ENCODE results near the gene DACH2. TPM values are rescaled to one million over a fixed set of nuclear protein-coding genes. Genes with fewer than 3 reads are reported as not detected.
A peak's percentile ranks its signal among the peaks of the same experiment; 100 is the strongest.

The DACH2 gene
- polyA plus RNA-seq, 1 donor = 1.6 TPM

DNA sequence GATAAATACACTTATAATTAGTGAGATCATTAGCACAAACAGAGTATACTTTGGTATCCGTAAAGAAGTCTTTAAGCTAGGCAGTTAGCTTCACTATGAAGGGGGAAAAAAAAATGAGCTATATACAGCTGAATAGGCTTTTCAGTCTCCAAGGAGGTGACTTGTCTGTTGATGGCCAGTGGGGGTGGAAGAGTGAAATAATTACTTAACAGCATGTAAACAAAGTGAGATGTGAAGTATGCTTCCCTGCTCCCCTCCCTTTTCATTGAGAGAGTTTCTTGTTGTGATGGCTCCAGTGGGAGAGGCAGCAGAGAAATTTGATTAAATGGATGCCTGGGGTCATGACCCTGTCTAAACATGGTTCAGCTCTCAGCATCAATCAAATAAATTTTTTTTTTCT, 180.9 kb downstream of the DACH2 start:
- no peak for DNase-seq

GRCh38 chrX:86348669-86349068, 200.4 kb downstream of the DACH2 start:
- DNase-seq = no peak

- no peak for DNase-seq
Observed at GRCh38 chrX:86349115-86349514, 200.9 kb downstream of the DACH2 start.

- DNase-seq = no peak
Observed at GRCh38 chrX:86369847-86370630, 221.8 kb downstream of the DACH2 start.

DNA sequence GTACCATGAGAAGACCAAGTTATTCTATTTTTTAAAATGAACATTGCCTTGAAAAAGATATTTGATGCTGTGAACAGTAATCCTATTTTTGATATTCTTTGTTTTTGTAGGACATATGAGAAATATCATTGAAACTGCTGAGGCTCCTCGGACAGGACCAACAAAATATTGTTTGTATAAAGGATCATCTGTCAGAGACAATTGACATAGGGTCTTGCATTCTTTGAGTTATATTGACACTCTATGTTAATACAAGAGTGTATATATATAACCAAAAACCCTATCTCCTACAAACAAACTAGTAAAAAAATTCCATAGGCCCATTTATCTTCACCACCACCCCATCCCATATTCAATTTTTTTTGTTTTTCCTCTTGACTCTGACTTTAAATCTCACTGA, 222.7 kb downstream of the DACH2 start:
- no peak for DNase-seq

GRCh38 chrX:86379209-86379608, 231.0 kb downstream of the DACH2 start:
- DNase-seq = no peak

GRCh38 chrX:86383681-86384540, 235.7 kb downstream of the DACH2 start:
- DNase-seq = no peak

GRCh38 chrX:86407371-86407770, 259.1 kb downstream of the DACH2 start:
- DNase-seq = no peak

- DNase-seq = no peak
Observed at GRCh38 chrX:86421771-86422170, 273.5 kb downstream of the DACH2 start.

- DNase-seq = no peak
Observed at GRCh38 chrX:86436116-86436515, 287.9 kb downstream of the DACH2 start.

DNA sequence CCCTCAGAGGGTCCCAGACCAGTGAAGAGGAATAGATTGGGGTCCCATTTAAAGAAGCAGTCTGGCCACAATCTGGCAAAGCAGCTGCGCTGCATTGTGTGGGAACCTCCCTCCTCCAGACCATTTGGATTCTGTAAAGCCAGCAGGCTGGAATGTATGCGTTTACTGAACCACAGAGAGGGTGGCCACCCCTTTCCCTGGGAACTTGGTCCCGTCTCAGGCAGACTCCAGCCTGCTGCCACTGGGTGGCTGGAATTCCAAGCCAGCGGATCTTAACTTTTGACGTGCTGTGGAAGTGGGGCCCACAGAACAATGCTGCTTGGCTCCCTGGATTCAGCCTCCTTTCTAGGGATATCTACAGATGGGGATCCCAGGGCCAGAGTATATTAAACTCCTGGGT, 307.2 kb downstream of the DACH2 start:
- no peak for DNase-seq

- no peak for DNase-seq
Observed at GRCh38 chrX:86460760-86461159, 312.5 kb downstream of the DACH2 start.

DNA sequence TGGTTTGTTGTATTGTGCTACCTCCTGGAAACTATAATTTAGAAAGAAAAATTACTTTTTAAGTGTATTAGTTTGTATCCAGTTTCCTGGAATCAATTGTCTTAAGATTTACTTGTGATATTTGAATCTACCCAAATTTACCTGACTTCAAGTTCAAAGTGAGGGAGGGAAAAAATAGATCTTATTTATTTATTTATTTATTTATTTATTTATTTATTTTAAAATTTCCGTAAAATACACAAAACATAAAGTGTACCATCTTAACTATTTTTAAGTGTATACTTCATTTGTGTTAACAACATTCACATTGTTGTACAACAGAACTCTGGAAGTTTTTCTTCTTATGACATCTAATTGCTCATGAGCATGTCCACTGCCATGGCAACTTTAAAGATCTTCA, 356.0 kb downstream of the DACH2 start:
- no peak for DNase-seq

DNA sequence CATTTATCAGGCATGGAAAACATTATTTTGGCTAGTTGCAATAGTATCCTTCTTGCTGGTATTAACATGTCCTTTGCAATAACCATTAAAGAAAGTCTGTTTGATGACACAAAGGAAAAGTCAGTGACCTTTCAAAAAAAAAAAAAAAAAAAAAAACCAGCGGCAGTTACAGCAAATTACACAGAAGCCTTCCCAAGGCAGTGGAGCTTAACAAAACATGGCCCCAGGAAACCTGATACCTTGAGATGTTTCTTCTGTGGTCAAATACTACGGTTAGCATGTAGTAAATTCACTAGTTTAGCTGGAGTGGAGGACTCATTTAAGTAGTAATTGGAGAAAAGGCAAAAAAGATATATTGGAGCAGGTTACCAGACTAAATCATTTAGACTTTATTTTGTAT, 359.1 kb downstream of the DACH2 start:
- DNase-seq = no peak

- no peak for DNase-seq
Observed at GRCh38 chrX:86579777-86580176, 431.5 kb downstream of the DACH2 start.

DNA sequence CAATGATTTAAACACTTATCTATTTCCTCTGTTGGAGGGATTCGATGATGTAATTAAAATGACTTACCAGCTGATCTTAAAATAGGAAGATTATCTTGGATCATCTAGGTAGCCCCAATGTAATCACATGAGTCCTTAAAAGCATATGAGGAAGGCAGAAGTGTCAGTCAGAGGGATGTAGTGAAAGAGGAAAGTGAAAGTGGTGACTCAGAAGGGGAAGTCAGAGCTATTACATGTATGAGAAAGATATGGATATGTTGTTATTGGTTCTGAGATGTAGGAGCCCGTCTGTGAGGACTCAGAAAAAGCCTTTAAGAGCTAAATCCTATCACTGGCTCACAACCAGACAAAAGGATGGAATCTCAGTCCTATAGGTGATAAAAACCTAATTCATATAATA, 456.4 kb downstream of the DACH2 start:
- no peak for DNase-seq

DNA sequence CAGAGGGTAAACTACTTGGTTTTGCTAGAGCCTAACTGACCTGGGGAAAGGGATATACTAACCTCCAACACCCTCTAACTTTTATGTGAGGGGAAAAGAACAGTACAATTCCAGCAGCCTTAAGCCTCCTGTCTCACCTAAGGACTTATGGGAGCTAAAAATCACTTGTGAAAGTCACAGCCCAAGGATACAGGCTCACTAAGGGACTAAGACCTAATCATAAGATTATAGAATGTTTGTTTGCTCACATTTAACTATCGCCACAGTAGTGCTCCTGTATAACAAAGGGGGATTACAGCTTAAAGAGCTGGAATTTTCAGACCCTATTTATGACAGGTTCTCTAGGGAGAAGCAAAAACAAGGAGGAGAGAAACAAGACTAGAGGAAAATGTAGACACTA, 548.7 kb downstream of the DACH2 start:
- no peak for DNase-seq

GRCh38 chrX:86711531-86712180, 563.4 kb downstream of the DACH2 start:
- no peak for DNase-seq

GRCh38 chrX:86714441-86714840, 566.2 kb downstream of the DACH2 start:
- no peak for DNase-seq

GRCh38 chrX:86724277-86724676, 576.0 kb downstream of the DACH2 start:
- no peak for DNase-seq

- DNase-seq = no peak
Observed at GRCh38 chrX:86747091-86747490, 598.8 kb downstream of the DACH2 start.

GRCh38 chrX:86805241-86805640, 657.0 kb downstream of the DACH2 start:
- DNase-seq = no peak

GRCh38 chrX:86806786-86807185, 658.5 kb downstream of the DACH2 start:
- peak; percentile 4 for DNase-seq
